A549 (cell line): ENCODE data around the gene SOX15. TPM values are rescaled to one million over a fixed set of nuclear protein-coding genes. Genes with fewer than 3 reads are reported as not detected.

Experiments
- ATAC-seq, 2 experiments: fragments of 200-7000 bp in 1 of 2; fragments of >200 bp in 1 of 2; cut with Nextera tagmentation in 1 of 2; cut with Tn5 transposase in 1 of 2; 3 replicates each; pipeline versions ENCODE4 v1.8.0 to v1.9.1; 2018 to 2020; ENCODE audit warnings: mild to moderate bottlenecking in 1 of 2, moderate library complexity in 1 of 2
- CTCF ChIA-PET: fragments of 300-600 bp; sonication (Branson Sonifier 250); formaldehyde crosslinking; extraction: SDS; loops from one replicate; lab custom pipeline; 2021; ENCODE audit warnings: antibody characterized with exemption, inconsistent platforms; lab: Yijun Ruan, JAX
- POLR2A ChIA-PET: fragments of 350-600 bp; formaldehyde crosslinking; extraction: SDS; loops from one replicate; lab custom pipeline; 2021; ENCODE audit warnings: antibody characterized with exemption, inconsistent platforms; lab: Yijun Ruan, JAX
- DNase-seq, 2 experiments: peaks; one replicate each; pipeline versions ENCODE4 v3.0.0 to v3.0.0-alpha.2; 2011 to 2016; ENCODE audit warnings: low read depth in 1 of 2, low spot score in 1 of 2
- FAIRE-seq: peaks from 2 replicates; lab custom pipeline; 2011; peaks lifted over from hg19 to GRCh38; lab: Jason Lieb, UNC
- H3K27ac ChIP-seq, 2 experiments: fragments of >200 bp; sonication (Bioruptor Twin); formaldehyde crosslinking; 3 replicates each; pipeline ENCODE4 v1.5.1; 2016 to 2017
- H3K4me1 ChIP-seq: fragments of >200 bp; sonication (Bioruptor Twin); formaldehyde crosslinking; 3 replicates; pipeline ENCODE4 v1.6.1; 2016
- H3K4me2 ChIP-seq: fragments of >200 bp; sonication (Bioruptor Twin); formaldehyde crosslinking; 3 replicates; pipeline ENCODE4 v1.6.1; 2016
- H3K4me3 ChIP-seq: fragments of >200 bp; sonication (Bioruptor Twin); formaldehyde crosslinking; 3 replicates; pipeline ENCODE4 v1.5.1; 2016
- H3K9me3 ChIP-seq: fragments of >200 bp; sonication (Bioruptor Twin); formaldehyde crosslinking; 3 replicates; pipeline ENCODE4 v1.6.1; 2016
- BHLHE40 ChIP-seq: IDR thresholded peaks from 2 replicates; pipeline ENCODE4 v1.6.1; 2012; ENCODE audit warnings: low read depth, low read length, inconsistent platforms
- CBX2 ChIP-seq: fragments of 200-600 bp; sonication (generic); IDR thresholded peaks from 2 replicates; pipeline ENCODE4 v1.6.1; 2016; ENCODE audit warnings: low read depth, mild to moderate bottlenecking, borderline replicate concordance
- CEBPB ChIP-seq, 2 experiments: fragments of >200 bp in 1 of 2; sonication (Bioruptor Twin) in 1 of 2; formaldehyde crosslinking in 1 of 2; IDR thresholded peaks; 2 replicates each; pipeline ENCODE4 v1.6.1; 2012 to 2016
- CHD4 ChIP-seq: fragments of 200-600 bp; sonication (generic); IDR thresholded peaks from 2 replicates; pipeline ENCODE4 v1.6.1; 2016; ENCODE audit warnings: antibody characterized with exemption, mild to moderate bottlenecking, borderline replicate concordance
- EHF ChIP-seq: fragments of 250-450 bp; sonication (Bioruptor Pico); IDR thresholded peaks from 2 replicates; pipeline ENCODE4 v1.5.0; 2020; ENCODE audit warnings: mild to moderate bottlenecking
- FOSB ChIP-seq: fragments of 250-450 bp; sonication (Bioruptor Pico); IDR thresholded peaks from 2 replicates; pipeline ENCODE4 v1.5.0; 2020; ENCODE audit warnings: mild to moderate bottlenecking, moderate library complexity
- GATA3 ChIP-seq: IDR thresholded peaks from 2 replicates; pipeline ENCODE4 v1.6.1; 2012; ENCODE audit warnings: borderline replicate concordance
- HDAC2 ChIP-seq: fragments of 200-600 bp; sonication (generic); IDR thresholded peaks from 2 replicates; pipeline ENCODE4 v1.6.1; 2016
- HEYL ChIP-seq: fragments of 250-450 bp; sonication (Bioruptor Pico); IDR thresholded peaks from 2 replicates; pipeline ENCODE4 v1.8.0; 2021; ENCODE audit warnings: mild to moderate bottlenecking, moderate library complexity
- HOXA7 ChIP-seq: fragments of 250-450 bp; sonication (Bioruptor Pico); IDR thresholded peaks from 2 replicates; pipeline ENCODE4 v1.5.0; 2020; ENCODE audit warnings: mild to moderate bottlenecking, moderate library complexity
- HOXB13 ChIP-seq: fragments of 250-450 bp; sonication (Bioruptor Pico); IDR thresholded peaks from 2 replicates; pipeline ENCODE4 v1.5.0; 2020; ENCODE audit warnings: low read depth, mild to moderate bottlenecking, moderate library complexity
- HOXB5 ChIP-seq: fragments of 250-450 bp; sonication (Bioruptor Pico); IDR thresholded peaks from 2 replicates; pipeline ENCODE4 v1.5.0; 2020; ENCODE audit warnings: mild to moderate bottlenecking, moderate library complexity
- JUNB ChIP-seq: fragments of >200 bp; sonication (Bioruptor Twin); formaldehyde crosslinking; IDR thresholded peaks from 2 replicates; pipeline ENCODE4 v1.6.1; 2016
- KDM5A ChIP-seq: fragments of 200-600 bp; sonication (generic); IDR thresholded peaks from 2 replicates; pipeline ENCODE4 v1.6.1; 2016; ENCODE audit warnings: antibody characterized with exemption, mild to moderate bottlenecking
- MAFK ChIP-seq: fragments of 450-650 bp; IDR thresholded peaks from 2 replicates; pipeline ENCODE4 v1.6.1; 2014; ENCODE audit not compliant: partially characterized antibody
- MAZ ChIP-seq: fragments of 150-350 bp; IDR thresholded peaks from 2 replicates; pipeline ENCODE4 v1.6.1; 2014; ENCODE audit warnings: antibody characterized with exemption, low read depth, low read length, borderline replicate concordance
- NPAS2 ChIP-seq: fragments of 250-450 bp; sonication (Bioruptor Pico); IDR thresholded peaks from 2 replicates; pipeline ENCODE4 v1.8.0; 2022; ENCODE audit warnings: mild to moderate bottlenecking, moderate library complexity, borderline replicate concordance
- PHF8 ChIP-seq: fragments of 200-600 bp; sonication (generic); IDR thresholded peaks from 2 replicates; pipeline ENCODE4 v1.6.1; 2016; ENCODE audit warnings: low read depth, mild to moderate bottlenecking, antibody characterized with exemption, moderate library complexity, borderline replicate concordance
- POLR2A ChIP-seq: IDR thresholded peaks from 2 replicates; pipeline ENCODE4 v1.6.1; 2012; ENCODE audit warnings: mild to moderate bottlenecking, low read length
- POLR2AphosphoS2 ChIP-seq: conservative IDR thresholded peaks from 2 replicates; pipeline ENCODE4 v1.6.1; 2012; ENCODE audit warnings: low read length, improper control_type of control experiment, inconsistent platforms
- RARB ChIP-seq: fragments of 250-450 bp; sonication (Bioruptor Pico); IDR thresholded peaks from 2 replicates; pipeline ENCODE4 v1.8.0; 2021; ENCODE audit warnings: mild to moderate bottlenecking, moderate library complexity
- RCOR1 ChIP-seq: fragments of 150-350 bp; IDR thresholded peaks from 2 replicates; pipeline ENCODE4 v1.6.1; 2014; ENCODE audit warnings: antibody characterized with exemption, low read length, low read depth
- RFX5 ChIP-seq: fragments of 450-650 bp; IDR thresholded peaks from 2 replicates; pipeline ENCODE4 v1.7.1; 2014; ENCODE audit warnings: antibody characterized with exemption, mild to moderate bottlenecking, moderate library complexity
- RNF2 ChIP-seq: fragments of 200-600 bp; sonication (generic); IDR thresholded peaks from 2 replicates; pipeline ENCODE4 v1.6.1; 2016; ENCODE audit warnings: low read depth, mild to moderate bottlenecking, antibody characterized with exemption, moderate library complexity, borderline replicate concordance
- SMC3 ChIP-seq: fragments of >200 bp; sonication (Bioruptor Twin); formaldehyde crosslinking; IDR thresholded peaks from 3 replicates; pipeline ENCODE4 v1.6.1; 2018; ENCODE audit warnings: inconsistent platforms
- ZC3H11A ChIP-seq: fragments of 450-650 bp; IDR thresholded peaks from 2 replicates; pipeline ENCODE4 v1.6.1; 2014; ENCODE audit warnings: antibody characterized with exemption, mild to moderate bottlenecking
- ZFP36 ChIP-seq: fragments of 450-650 bp; IDR thresholded peaks from 2 replicates; pipeline ENCODE4 v1.6.1; 2014; ENCODE audit warnings: borderline replicate concordance; ENCODE audit not compliant: partially characterized antibody
- WGBS: methylation state at CpG from one replicate; pipeline ENCODE4 v1.1.6; 2017; ENCODE audit errors: missing lambda C conversion rate; 5-methylcytosine and 5-hydroxymethylcytosine counted together
- polyA plus RNA-seq, 4 experiments: library from polyadenylated mRNA; depleted of rRNA in 3 of 4; stranded (reverse); fragments of >200 nt; fragmentation: RNase III in 1 of 4; extraction: RNeasy Plus Mini Kit Qiagen cat#74134 plus additional on column Dnase treatment in 1 of 4; gene quantifications; 2 replicates in 3 of 4; 3 replicates in 1 of 4; pipeline ENCODE4 v1.2.3, GENCODE V29; 2011 to 2017
- TF ChIP-seq, protein P1 (sequence below): IDR thresholded peaks from 2 replicates; pipeline ENCODE4 v1.6.1; 2012; ENCODE audit warnings: low read depth, borderline replicate concordance
- TF ChIP-seq, protein P2 (sequence below): fragments of >200 bp; sonication (Bioruptor Twin); formaldehyde crosslinking; IDR thresholded peaks from 3 replicates; pipeline ENCODE4 v1.5.1; 2016
- TF ChIP-seq, protein P3 (sequence below): fragments of 450-650 bp; IDR thresholded peaks from 2 replicates; pipeline ENCODE4 v1.6.1; 2014; ENCODE audit warnings: antibody characterized with exemption
- TF ChIP-seq, protein P4 (sequence below): fragments of >200 bp; sonication (Bioruptor Twin); formaldehyde crosslinking; IDR thresholded peaks from 3 replicates; pipeline ENCODE4 v1.6.1; 2016
- TF ChIP-seq, protein P5 (sequence below): IDR thresholded peaks from 2 replicates; pipeline ENCODE4 v1.6.1; 2012
- TF ChIP-seq, protein P6 (sequence below): fragments of 200-600 bp; sonication (generic); IDR thresholded peaks from 2 replicates; pipeline ENCODE4 v1.6.1; 2016; ENCODE audit warnings: antibody characterized with exemption, mild to moderate bottlenecking, moderate library complexity
- TF ChIP-seq, protein P7 (sequence below): fragments of >200 bp; sonication (Bioruptor Twin); formaldehyde crosslinking; IDR thresholded peaks from 2 replicates; pipeline ENCODE4 v1.6.1; 2016

Gene SOX15
- polyA plus RNA-seq, 2 of the 4 experiments (the other 2 are of a cell fraction), result 0.05 to 0.19 TPM

DNA sequence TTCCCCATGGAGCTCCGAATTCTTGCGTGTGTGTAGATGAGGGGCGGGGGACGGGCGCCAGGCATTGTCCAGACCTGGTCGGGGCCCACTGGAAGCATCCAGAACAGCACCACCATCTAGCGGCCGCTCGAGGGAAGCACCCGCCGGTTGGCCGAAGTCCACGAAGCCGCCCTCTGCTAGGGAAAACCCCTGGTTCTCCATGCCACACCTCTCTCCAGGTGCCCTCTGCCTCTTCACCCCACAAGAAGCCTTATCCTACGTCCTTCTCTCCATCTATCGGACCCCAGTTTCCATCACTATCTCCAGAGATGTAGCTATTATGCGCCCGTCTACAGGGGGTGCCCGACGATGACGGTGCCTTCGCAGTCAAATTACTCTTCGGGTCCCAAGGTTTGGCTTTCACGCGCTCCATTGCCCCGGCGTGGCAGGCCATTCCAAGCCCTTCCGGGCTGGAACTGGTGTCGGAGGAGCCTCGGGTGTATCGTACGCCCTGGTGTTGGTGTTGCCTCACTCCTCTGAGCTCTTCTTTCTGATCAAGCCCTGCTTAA lies 28.8 kb downstream of the SOX15 start:
- Histone ChIP-seq H3K9me3 (no peaks in the 10 kb centered on the region), H3K4me1 (peaks cover 45% of the 10 kb centered on the region), H3K4me2 (peak overlapping the region; percentile 88), H3K27ac (peak overlapping the region; percentile 90 to 97), H3K4me3 (peak overlapping the region; percentile 77)
- ChIA-PET POLR2A (interaction anchor here (0.6 to 2.8 kb wide), 12 partner anchors 9 to 232 kb away, joined by 3 to 33 read pairs (median 3); partner anchors contain the start of genes CD68, NEURL4, PLSCR3 and POLR2A), CTCF (interaction anchor here (0.6 to 11.3 kb wide), 88 partner anchors 9 to 612 kb away, joined by 3 to 232 read pairs (median 7); partner anchors contain the start of genes ACADVL, CD68, CHRNB1 and DLG4)
- ATAC-seq (peak; percentile 81 to 86), DNase-seq (peak; percentile 91 to 98), FAIRE-seq (peak; percentile 94)
- 3% methylated on average over 32 of the region's 32 CpGs for WGBS
- TF ChIP-seq CBX2, result no peak
- no peak for TF ChIP-seq EHF (CRISPR knock-in tag)
- TF ChIP-seq, protein P1, sequence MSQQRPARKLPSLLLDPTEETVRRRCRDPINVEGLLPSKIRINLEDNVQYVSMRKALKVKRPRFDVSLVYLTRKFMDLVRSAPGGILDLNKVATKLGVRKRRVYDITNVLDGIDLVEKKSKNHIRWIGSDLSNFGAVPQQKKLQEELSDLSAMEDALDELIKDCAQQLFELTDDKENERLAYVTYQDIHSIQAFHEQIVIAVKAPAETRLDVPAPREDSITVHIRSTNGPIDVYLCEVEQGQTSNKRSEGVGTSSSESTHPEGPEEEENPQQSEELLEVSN, result peak; percentile 62; the same call in 1 of the 2 replicates
- TF ChIP-seq FOSB (CRISPR knock-in tag), result no peak
- TF ChIP-seq, protein P2, sequence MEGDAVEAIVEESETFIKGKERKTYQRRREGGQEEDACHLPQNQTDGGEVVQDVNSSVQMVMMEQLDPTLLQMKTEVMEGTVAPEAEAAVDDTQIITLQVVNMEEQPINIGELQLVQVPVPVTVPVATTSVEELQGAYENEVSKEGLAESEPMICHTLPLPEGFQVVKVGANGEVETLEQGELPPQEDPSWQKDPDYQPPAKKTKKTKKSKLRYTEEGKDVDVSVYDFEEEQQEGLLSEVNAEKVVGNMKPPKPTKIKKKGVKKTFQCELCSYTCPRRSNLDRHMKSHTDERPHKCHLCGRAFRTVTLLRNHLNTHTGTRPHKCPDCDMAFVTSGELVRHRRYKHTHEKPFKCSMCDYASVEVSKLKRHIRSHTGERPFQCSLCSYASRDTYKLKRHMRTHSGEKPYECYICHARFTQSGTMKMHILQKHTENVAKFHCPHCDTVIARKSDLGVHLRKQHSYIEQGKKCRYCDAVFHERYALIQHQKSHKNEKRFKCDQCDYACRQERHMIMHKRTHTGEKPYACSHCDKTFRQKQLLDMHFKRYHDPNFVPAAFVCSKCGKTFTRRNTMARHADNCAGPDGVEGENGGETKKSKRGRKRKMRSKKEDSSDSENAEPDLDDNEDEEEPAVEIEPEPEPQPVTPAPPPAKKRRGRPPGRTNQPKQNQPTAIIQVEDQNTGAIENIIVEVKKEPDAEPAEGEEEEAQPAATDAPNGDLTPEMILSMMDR, result peak; percentile 83
- TF ChIP-seq CHD4, result no peak
- no peak for TF ChIP-seq ZC3H11A
- TF ChIP-seq RCOR1, result no peak; the same call in 1 of the 2 replicates
- TF ChIP-seq RFX5, result no peak
- TF ChIP-seq HOXB13 (CRISPR knock-in tag), result no peak
- TF ChIP-seq, protein P3, sequence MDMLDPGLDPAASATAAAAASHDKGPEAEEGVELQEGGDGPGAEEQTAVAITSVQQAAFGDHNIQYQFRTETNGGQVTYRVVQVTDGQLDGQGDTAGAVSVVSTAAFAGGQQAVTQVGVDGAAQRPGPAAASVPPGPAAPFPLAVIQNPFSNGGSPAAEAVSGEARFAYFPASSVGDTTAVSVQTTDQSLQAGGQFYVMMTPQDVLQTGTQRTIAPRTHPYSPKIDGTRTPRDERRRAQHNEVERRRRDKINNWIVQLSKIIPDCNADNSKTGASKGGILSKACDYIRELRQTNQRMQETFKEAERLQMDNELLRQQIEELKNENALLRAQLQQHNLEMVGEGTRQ, result no peak
- no peak for TF ChIP-seq RARB (CRISPR knock-in tag)
- TF ChIP-seq, protein P4, sequence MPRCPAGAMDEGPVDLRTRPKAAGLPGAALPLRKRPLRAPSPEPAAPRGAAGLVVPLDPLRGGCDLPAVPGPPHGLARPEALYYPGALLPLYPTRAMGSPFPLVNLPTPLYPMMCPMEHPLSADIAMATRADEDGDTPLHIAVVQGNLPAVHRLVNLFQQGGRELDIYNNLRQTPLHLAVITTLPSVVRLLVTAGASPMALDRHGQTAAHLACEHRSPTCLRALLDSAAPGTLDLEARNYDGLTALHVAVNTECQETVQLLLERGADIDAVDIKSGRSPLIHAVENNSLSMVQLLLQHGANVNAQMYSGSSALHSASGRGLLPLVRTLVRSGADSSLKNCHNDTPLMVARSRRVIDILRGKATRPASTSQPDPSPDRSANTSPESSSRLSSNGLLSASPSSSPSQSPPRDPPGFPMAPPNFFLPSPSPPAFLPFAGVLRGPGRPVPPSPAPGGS, result no peak
- TF ChIP-seq MAZ, result no peak
- TF ChIP-seq, protein P5, sequence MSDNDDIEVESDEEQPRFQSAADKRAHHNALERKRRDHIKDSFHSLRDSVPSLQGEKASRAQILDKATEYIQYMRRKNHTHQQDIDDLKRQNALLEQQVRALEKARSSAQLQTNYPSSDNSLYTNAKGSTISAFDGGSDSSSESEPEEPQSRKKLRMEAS, result peak; percentile 53
- TF ChIP-seq RNF2, result peak; percentile 37; the same call in 1 of the 2 replicates
- TF ChIP-seq KDM5A, result peak; percentile 72
- peak; percentile 83 for TF ChIP-seq SMC3
- TF ChIP-seq CEBPB (IDR thresholded peaks at IDR 0.05), result no peak; a peak in 1 of 4 replicates
- no peak for TF ChIP-seq POLR2AphosphoS2
- TF ChIP-seq, protein P6, sequence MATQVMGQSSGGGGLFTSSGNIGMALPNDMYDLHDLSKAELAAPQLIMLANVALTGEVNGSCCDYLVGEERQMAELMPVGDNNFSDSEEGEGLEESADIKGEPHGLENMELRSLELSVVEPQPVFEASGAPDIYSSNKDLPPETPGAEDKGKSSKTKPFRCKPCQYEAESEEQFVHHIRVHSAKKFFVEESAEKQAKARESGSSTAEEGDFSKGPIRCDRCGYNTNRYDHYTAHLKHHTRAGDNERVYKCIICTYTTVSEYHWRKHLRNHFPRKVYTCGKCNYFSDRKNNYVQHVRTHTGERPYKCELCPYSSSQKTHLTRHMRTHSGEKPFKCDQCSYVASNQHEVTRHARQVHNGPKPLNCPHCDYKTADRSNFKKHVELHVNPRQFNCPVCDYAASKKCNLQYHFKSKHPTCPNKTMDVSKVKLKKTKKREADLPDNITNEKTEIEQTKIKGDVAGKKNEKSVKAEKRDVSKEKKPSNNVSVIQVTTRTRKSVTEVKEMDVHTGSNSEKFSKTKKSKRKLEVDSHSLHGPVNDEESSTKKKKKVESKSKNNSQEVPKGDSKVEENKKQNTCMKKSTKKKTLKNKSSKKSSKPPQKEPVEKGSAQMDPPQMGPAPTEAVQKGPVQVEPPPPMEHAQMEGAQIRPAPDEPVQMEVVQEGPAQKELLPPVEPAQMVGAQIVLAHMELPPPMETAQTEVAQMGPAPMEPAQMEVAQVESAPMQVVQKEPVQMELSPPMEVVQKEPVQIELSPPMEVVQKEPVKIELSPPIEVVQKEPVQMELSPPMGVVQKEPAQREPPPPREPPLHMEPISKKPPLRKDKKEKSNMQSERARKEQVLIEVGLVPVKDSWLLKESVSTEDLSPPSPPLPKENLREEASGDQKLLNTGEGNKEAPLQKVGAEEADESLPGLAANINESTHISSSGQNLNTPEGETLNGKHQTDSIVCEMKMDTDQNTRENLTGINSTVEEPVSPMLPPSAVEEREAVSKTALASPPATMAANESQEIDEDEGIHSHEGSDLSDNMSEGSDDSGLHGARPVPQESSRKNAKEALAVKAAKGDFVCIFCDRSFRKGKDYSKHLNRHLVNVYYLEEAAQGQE, result no peak
- 0 out of 2 replicates have a peak, but pooled peaks have one; percentile 18 for TF ChIP-seq HOXA7
- TF ChIP-seq MAFK, result no peak
- TF ChIP-seq HEYL, result no peak
- no peak for TF ChIP-seq PHF8
- no peak for TF ChIP-seq NPAS2 (CRISPR knock-in tag)
- TF ChIP-seq, protein P7, sequence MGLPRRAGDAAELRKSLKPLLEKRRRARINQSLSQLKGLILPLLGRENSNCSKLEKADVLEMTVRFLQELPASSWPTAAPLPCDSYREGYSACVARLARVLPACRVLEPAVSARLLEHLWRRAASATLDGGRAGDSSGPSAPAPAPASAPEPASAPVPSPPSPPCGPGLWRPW, result no peak
- 0 out of 2 replicates have a peak, but pooled peaks have one; percentile 63 for TF ChIP-seq HDAC2
- TF ChIP-seq BHLHE40, result no peak
- 0 out of 2 replicates have a peak, but pooled peaks have one; percentile 11 for TF ChIP-seq POLR2A
- no peak for TF ChIP-seq GATA3
- no peak for TF ChIP-seq JUNB
- no peak for TF ChIP-seq ZFP36
- no peak for TF ChIP-seq HOXB5 (CRISPR knock-in tag)
